Neural cell (in vitro differentiated cells): ENCODE measurements around the gene PUS10.

Experiments used
- EP300 ChIP-seq: fragments of 450-650 bp; conservative IDR thresholded peaks from 2 replicates; pipeline ENCODE4 v1.6.1; 2014; ENCODE audit warnings: antibody characterized with exemption, mild to moderate bottlenecking, moderate library complexity; ENCODE audit not compliant: poor library complexity, severe bottlenecking
- MXI1 ChIP-seq: fragments of 450-650 bp; conservative IDR thresholded peaks from 2 replicates; pipeline ENCODE4 v1.6.1; 2014; ENCODE audit warnings: antibody characterized with exemption, mild to moderate bottlenecking; ENCODE audit not compliant: poor library complexity, severe bottlenecking
- POLR2AphosphoS5 ChIP-seq: IDR thresholded peaks from 2 replicates; pipeline ENCODE4 v1.6.1; 2012
- RAD21 ChIP-seq: fragments of 450-650 bp; conservative IDR thresholded peaks from 2 replicates; pipeline ENCODE4 v1.6.1; 2014; ENCODE audit warnings: antibody characterized with exemption, mild to moderate bottlenecking, moderate library complexity
- TAF1 ChIP-seq: IDR thresholded peaks from 2 replicates; pipeline ENCODE4 v1.6.1; 2012; ENCODE audit warnings: low read depth
- TF ChIP-seq, protein P1 (sequence below): fragments of 450-650 bp; IDR thresholded peaks from 2 replicates; pipeline ENCODE4 v1.5.1; 2014; ENCODE audit warnings: antibody characterized with exemption, mild to moderate bottlenecking, moderate library complexity; ENCODE audit not compliant: poor library complexity, severe bottlenecking
- TF ChIP-seq, protein P2 (sequence below): IDR thresholded peaks from 2 replicates; pipeline ENCODE4 v1.6.1; 2012; ENCODE audit warnings: borderline replicate concordance

DNA sequence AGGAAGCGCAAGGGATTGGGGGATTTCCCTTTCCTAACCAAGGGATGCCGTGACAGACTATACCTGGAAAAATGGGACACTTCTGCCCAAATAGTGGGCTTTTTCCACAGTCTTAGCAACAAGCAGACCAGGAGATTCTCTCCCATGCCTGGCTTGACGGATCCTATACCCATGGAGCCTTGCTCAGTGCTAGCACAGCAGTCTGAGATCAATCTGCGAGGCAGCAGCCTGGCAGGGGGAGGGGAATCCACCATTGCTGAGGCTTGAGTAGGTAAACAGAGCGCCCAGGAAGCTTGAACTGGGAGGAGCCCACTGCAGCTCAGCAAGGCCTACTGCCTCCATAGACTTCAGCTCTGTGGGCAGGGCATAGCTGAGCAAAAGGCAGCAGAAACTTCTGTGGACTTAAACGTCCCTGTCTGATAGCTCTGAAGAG lies 3.2 kb upstream of the PUS10 start:
- TF ChIP-seq RAD21, result no peak
- TF ChIP-seq, protein P1, sequence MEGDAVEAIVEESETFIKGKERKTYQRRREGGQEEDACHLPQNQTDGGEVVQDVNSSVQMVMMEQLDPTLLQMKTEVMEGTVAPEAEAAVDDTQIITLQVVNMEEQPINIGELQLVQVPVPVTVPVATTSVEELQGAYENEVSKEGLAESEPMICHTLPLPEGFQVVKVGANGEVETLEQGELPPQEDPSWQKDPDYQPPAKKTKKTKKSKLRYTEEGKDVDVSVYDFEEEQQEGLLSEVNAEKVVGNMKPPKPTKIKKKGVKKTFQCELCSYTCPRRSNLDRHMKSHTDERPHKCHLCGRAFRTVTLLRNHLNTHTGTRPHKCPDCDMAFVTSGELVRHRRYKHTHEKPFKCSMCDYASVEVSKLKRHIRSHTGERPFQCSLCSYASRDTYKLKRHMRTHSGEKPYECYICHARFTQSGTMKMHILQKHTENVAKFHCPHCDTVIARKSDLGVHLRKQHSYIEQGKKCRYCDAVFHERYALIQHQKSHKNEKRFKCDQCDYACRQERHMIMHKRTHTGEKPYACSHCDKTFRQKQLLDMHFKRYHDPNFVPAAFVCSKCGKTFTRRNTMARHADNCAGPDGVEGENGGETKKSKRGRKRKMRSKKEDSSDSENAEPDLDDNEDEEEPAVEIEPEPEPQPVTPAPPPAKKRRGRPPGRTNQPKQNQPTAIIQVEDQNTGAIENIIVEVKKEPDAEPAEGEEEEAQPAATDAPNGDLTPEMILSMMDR, result no peak
- no peak for TF ChIP-seq TAF1
- no peak for TF ChIP-seq POLR2AphosphoS5
- TF ChIP-seq EP300, result no peak
- TF ChIP-seq, protein P2, sequence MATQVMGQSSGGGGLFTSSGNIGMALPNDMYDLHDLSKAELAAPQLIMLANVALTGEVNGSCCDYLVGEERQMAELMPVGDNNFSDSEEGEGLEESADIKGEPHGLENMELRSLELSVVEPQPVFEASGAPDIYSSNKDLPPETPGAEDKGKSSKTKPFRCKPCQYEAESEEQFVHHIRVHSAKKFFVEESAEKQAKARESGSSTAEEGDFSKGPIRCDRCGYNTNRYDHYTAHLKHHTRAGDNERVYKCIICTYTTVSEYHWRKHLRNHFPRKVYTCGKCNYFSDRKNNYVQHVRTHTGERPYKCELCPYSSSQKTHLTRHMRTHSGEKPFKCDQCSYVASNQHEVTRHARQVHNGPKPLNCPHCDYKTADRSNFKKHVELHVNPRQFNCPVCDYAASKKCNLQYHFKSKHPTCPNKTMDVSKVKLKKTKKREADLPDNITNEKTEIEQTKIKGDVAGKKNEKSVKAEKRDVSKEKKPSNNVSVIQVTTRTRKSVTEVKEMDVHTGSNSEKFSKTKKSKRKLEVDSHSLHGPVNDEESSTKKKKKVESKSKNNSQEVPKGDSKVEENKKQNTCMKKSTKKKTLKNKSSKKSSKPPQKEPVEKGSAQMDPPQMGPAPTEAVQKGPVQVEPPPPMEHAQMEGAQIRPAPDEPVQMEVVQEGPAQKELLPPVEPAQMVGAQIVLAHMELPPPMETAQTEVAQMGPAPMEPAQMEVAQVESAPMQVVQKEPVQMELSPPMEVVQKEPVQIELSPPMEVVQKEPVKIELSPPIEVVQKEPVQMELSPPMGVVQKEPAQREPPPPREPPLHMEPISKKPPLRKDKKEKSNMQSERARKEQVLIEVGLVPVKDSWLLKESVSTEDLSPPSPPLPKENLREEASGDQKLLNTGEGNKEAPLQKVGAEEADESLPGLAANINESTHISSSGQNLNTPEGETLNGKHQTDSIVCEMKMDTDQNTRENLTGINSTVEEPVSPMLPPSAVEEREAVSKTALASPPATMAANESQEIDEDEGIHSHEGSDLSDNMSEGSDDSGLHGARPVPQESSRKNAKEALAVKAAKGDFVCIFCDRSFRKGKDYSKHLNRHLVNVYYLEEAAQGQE, result no peak
- no peak for TF ChIP-seq MXI1
